ENCODE results near the gene NT5DC2. TPM values are rescaled to one million over a fixed set of nuclear protein-coding genes. Genes with fewer than 3 reads are reported as not detected.

Gene NT5DC2
- total RNA-seq = 10 to 100 TPM; 13.8 to 23.7 (median 17.3) TPM
- polyA plus RNA-seq = 10 to 100 TPM in 2 of 3 donors, 1 to 10 TPM in 1; 9.0 to 32.8 (median 12.9) TPM

DNA sequence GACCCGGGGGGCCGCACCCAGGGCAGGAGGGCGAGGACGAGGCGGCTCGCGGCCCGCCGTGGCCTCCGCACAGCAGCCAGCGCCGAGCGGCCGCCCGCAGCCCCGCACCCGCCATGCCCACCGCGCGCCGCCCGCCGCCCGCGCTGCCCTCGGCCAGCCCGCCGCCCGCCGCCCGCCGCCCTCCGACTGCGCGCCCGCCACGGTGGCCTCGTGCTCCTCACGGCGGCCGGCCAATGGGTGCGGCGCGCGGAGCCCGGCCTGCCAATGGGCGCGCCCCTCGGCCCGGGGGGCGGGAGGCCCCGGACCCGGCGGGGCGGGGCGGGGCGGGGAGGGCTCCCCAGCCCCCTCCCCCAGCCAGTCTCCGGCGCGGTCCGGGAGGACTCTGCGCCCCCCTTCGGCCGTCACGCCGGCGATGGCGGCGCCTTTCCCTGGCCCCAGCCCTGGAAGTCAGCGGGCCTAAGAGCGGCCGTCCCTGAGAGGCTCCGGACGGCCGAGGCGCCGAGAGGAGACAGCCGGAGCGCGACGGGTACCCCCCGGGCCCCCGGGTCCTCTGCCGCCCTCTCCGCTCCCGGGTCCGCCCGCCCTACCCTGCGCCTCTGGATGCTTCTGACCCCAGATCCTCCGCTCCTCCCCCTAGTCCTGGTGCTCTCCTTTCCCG, at the start of gene NT5DC2:
Gene NT5DC2, minus strand, starts transcription at position 235 of the 658 bp plus-strand sequence. Its CDS starts 120 bp downstream, at position 115.
- H3K4me1 ChIP-seq = peaks cover 0 to 59% (median 49%) of the 10 kb centered on the region in 4 donors
- peak within 1 kb of the TSS; percentile 80 to 93 (median 88) for H3K27ac ChIP-seq
- no peaks in the 10 kb centered on the region for H3K27me3 ChIP-seq
- TF ChIP-seq POLR2AphosphoS5 (IDR thresholded peaks at IDR 0.05) (peak in 1 of 4 donors; percentile 54), POLR2A (IDR thresholded peaks at IDR 0.05) (no peak)
- DNase-seq = peak; percentile 86
- peak within 1 kb of the TSS; percentile 63 to 72 (median 64) for H3K4me3 ChIP-seq
- no peaks in the 10 kb centered on the region for H3K9me3 ChIP-seq
- H3K36me3 ChIP-seq = peaks cover 0 to 5% (median 1%) of the 10 kb centered on the region in 4 donors
- WGBS, 2 donors = 2% methylated on average over 91 of the region's 91 CpGs
- intact Hi-C loops (cut with DNase I) = loop anchor here (5.0 kb wide), 1 partner anchor 76 kb away; the partner anchor contains the start of gene NISCH

DNA sequence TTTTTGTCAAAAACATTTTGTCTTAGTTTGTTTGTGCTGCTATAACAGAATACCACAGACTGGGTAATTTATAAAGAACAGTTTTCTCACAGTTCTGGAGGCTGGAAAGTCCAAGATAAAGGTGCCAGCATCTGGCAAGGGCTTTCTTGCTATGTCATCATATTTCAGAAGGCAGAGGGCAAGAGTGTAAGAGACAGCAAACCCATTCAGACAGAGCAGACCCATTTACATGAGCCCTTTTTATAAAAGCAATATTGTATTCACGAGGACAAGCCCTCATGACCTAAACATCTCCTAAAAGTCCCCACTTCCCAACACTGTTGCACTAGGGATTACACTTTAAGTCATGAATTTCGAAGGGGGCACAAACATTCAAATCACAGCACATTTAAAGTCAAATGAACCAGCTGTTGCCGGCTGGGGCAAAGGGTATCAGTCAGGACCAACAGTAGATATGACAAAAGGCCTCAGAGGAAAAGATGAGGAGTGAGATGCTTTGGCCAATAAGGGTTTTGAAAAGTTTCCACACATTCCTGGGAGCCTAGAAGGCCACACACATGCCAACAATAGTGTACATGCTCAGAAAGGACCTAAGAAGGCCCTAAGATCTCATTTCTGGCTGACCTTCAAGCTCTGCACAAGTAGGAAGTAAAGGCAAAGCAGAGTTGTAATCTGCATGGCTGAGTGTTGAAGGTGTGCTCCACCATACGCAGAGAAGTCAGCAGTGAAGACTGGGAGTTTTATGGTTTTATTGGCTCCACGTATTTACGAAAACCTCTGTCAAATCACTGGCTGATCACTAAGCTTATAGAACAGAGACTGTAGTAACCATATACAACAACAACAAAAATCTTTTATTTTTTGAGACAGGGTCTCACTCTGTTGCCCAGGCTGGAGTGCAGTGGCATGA, 40.7 kb upstream of the NT5DC2 start:
- Histone ChIP-seq H3K27me3 (no peaks in the 10 kb centered on the region), H3K9me3 (no peaks in the 10 kb centered on the region), H3K4me3 (no peak overlapping the region), H3K36me3 (peaks cover 12 to 72% (median 19%) of the 10 kb centered on the region in 4 donors), H3K4me1 (peaks cover 0 to 10% (median 6%) of the 10 kb centered on the region in 4 donors), H3K27ac (peak overlapping the region in 1 of 4 donors; percentile 16)
- intact Hi-C loops (cut with DNase I) = no loop called here
- no peak for DNase-seq
- TF ChIP-seq EP300 (IDR thresholded peaks at IDR 0.05) (no peak), POLR2A (IDR thresholded peaks at IDR 0.05) (no peak), POLR2AphosphoS5 (IDR thresholded peaks at IDR 0.05) (no peak)
- TF ChIP-seq, protein P1, sequence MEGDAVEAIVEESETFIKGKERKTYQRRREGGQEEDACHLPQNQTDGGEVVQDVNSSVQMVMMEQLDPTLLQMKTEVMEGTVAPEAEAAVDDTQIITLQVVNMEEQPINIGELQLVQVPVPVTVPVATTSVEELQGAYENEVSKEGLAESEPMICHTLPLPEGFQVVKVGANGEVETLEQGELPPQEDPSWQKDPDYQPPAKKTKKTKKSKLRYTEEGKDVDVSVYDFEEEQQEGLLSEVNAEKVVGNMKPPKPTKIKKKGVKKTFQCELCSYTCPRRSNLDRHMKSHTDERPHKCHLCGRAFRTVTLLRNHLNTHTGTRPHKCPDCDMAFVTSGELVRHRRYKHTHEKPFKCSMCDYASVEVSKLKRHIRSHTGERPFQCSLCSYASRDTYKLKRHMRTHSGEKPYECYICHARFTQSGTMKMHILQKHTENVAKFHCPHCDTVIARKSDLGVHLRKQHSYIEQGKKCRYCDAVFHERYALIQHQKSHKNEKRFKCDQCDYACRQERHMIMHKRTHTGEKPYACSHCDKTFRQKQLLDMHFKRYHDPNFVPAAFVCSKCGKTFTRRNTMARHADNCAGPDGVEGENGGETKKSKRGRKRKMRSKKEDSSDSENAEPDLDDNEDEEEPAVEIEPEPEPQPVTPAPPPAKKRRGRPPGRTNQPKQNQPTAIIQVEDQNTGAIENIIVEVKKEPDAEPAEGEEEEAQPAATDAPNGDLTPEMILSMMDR (IDR thresholded peaks at IDR 0.05) = no peak
- 57 to 81% methylated on average over 6 of the region's 6 CpGs for WGBS, 2 donors

DNA sequence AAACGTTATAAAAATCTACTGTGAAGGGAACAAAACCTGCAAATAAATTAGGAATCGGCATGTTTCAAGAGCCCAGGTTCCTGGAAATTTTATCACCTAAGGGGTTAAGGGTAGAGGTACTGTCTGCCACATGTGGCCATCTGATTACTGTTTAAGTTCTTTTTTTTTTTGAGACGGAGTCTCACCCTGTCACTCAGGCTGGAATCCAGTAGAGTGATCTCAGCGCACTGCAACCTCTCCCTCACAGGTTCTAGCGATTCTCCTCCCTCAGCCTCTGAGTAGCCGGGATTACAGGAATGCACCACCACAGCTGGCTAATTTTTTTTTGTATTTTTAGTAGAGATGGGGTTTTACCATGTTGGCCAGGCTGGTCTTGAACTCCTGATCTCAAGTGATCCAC, 38.6 kb upstream of the NT5DC2 start:
- intact Hi-C loops (cut with DNase I) = no loop called here
- H3K36me3 ChIP-seq = peaks cover 0 to 56% (median 5%) of the 10 kb centered on the region in 4 donors
- H3K9me3 ChIP-seq = no peaks in the 10 kb centered on the region
- no peak overlapping the region for H3K4me3 ChIP-seq
- WGBS, 2 donors = 75 to 91% methylated on average over 6 of the region's 6 CpGs
- peaks cover 0 to 10% (median 6%) of the 10 kb centered on the region in 4 donors for H3K4me1 ChIP-seq
- H3K27me3 ChIP-seq = no peaks in the 10 kb centered on the region
- no peak for TF ChIP-seq POLR2A (IDR thresholded peaks at IDR 0.05)
- no peak for TF ChIP-seq EP300 (IDR thresholded peaks at IDR 0.05)
- TF ChIP-seq, protein P1 (IDR thresholded peaks at IDR 0.05) = no peak
- TF ChIP-seq POLR2AphosphoS5 (IDR thresholded peaks at IDR 0.05) = no peak
- no peak for DNase-seq
- H3K27ac ChIP-seq = no peak overlapping the region

DNA sequence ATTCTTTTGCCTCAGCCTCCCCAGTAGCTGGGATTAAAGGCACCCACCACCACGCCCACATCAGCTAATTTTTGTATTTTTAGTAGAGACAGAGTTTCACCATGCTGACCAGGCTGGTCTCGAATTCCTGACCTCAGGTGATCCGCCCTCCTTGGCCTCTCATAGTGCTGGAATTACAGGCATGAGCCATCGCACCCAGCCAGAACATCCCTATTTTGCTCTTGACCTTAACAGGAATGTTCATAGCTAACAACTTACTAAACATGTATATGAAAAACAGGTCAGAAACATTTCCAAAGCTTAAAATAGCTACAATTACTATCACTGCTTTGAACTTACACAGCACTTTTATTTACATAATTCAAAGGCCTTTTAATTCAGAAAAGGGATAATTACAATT, 36.4 kb upstream of the NT5DC2 start:
- peaks cover 0 to 10% (median 6%) of the 10 kb centered on the region in 4 donors for H3K4me1 ChIP-seq
- DNase-seq = no peak
- 97 to 99% methylated on average over 4 of the region's 4 CpGs for WGBS, 2 donors
- no peaks in the 10 kb centered on the region for H3K9me3 ChIP-seq
- intact Hi-C loops (cut with DNase I) = no loop called here
- H3K4me3 ChIP-seq = no peak overlapping the region
- TF ChIP-seq POLR2A (IDR thresholded peaks at IDR 0.05) = no peak
- TF ChIP-seq POLR2AphosphoS5 (IDR thresholded peaks at IDR 0.05) = no peak
- no peak for TF ChIP-seq EP300 (IDR thresholded peaks at IDR 0.05)
- TF ChIP-seq, protein P1 (IDR thresholded peaks at IDR 0.05) = no peak
- peaks cover 0 to 59% (median 5%) of the 10 kb centered on the region in 4 donors for H3K36me3 ChIP-seq
- peak overlapping the region in 1 of 4 donors; percentile 42 for H3K27ac ChIP-seq
- H3K27me3 ChIP-seq = no peaks in the 10 kb centered on the region

DNA sequence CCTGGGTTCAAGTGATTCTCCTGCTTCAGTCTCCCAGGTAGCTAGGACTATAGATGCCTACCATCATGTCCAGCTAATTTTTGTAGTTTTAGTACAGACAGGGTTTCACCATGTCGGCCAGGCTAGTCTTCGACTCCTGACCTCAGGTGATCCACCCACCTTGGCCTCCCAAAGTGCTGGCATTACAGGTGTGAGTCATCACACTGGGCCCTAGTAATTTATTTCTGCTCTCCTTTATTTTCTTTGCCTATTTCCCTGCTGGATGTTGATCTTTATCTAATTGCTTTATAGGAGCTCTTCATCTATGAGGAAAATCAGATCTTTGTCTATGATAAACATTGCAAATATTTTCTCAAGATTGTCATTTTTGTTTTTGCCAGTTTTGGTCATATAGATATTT, 34.4 kb upstream of the NT5DC2 start:
- Histone ChIP-seq H3K36me3 (peaks cover 0 to 56% (median 10%) of the 10 kb centered on the region in 4 donors), H3K4me1 (peaks cover 0 to 10% (median 6%) of the 10 kb centered on the region in 4 donors), H3K4me3 (no peak overlapping the region), H3K27ac (no peak overlapping the region), H3K27me3 (no peaks in the 10 kb centered on the region), H3K9me3 (no peaks in the 10 kb centered on the region)
- no peak for DNase-seq
- intact Hi-C loops (cut with DNase I) = no loop called here
- 59 to 73% methylated on average over 2 of the region's 2 CpGs for WGBS, 2 donors
- TF ChIP-seq POLR2AphosphoS5 (IDR thresholded peaks at IDR 0.05) (no peak), POLR2A (IDR thresholded peaks at IDR 0.05) (no peak), EP300 (IDR thresholded peaks at IDR 0.05) (no peak)
- TF ChIP-seq, protein P1 (IDR thresholded peaks at IDR 0.05) = no peak

Data from sigmoid colon (tissue), 7 donors.